Activated CD8-positive, alpha-beta T cell treated with anti-CD3 and anti-CD28 coated beads, Interleukin-2, amount 10 ng/mL, durations not matched to agents 7 days and 5 days (primary cell): ENCODE data around the gene PPP3CA. TPM values are rescaled to one million over a fixed set of nuclear protein-coding genes. Genes with fewer than 3 reads are reported as not detected.

Source experiments
- ATAC-seq: fragments of 150-1000 bp; cut with Tn5 transposase; one replicate; pipeline ENCODE4 v1.10.0; 2021; ENCODE audit warnings: moderate library complexity
- CTCF ChIA-PET: fragments of 350-600 bp; sonication (Branson Sonifier 250); formaldehyde crosslinking; loops from one replicate; lab custom pipeline; 2021; ENCODE audit warnings: antibody characterized with exemption; lab: Charles Lee
- POLR2A ChIA-PET: fragments of 350-600 bp; sonication (Branson Sonifier 250); formaldehyde crosslinking; loops from one replicate; lab custom pipeline; 2021; ENCODE audit warnings: antibody characterized with exemption; lab: Charles Lee
- DNase-seq: peaks from one replicate; pipeline ENCODE4 v3.0.0-alpha.2; 2020
- H3K27ac Mint-ChIP-seq: one replicate; pipeline ENCODE4 v1.8.0; 2021; ENCODE audit warnings: mild to moderate bottlenecking, mixed read lengths
- H3K27me3 Mint-ChIP-seq: one replicate; pipeline ENCODE4 v1.8.0; 2021; ENCODE audit warnings: low read depth, mixed read lengths
- H3K36me3 Mint-ChIP-seq: one replicate; pipeline ENCODE4 v1.8.0; 2021; ENCODE audit warnings: low read depth, mixed read lengths
- H3K4me1 Mint-ChIP-seq: one replicate; pipeline ENCODE4 v1.8.0; 2021; ENCODE audit warnings: low read depth, mixed read lengths
- H3K4me3 Mint-ChIP-seq: one replicate; pipeline ENCODE4 v1.8.0; 2021; ENCODE audit warnings: mild to moderate bottlenecking, mixed read lengths
- H3K9me3 Mint-ChIP-seq: one replicate; pipeline ENCODE4 v1.8.0; 2022; ENCODE audit warnings: mixed read lengths; ENCODE audit not compliant: insufficient read depth
- total RNA-seq, 2 experiments: library from RNA; stranded (reverse); gene quantifications; one replicate each; pipeline ENCODE4 v1.2.3, GENCODE V29; 2021

PPP3CA gene
- total RNA-seq, 2 experiments from 2014 or later: 28.6 to 29.0 TPM

- Mint-ChIP-seq H3K27me3 (no peaks in the 10 kb centered on the region), H3K9me3 (no peaks in the 10 kb centered on the region), H3K36me3 (peaks cover 1% of the 10 kb centered on the region), H3K4me1 (peaks cover 24% of the 10 kb centered on the region), H3K4me3 (no peak overlapping the region), H3K27ac (no peak overlapping the region)
- DNase-seq: no peak
- ATAC-seq: no peak
- ChIA-PET CTCF (no interaction called here), POLR2A (no interaction called here)
These were observed 42.4 kb downstream of the PPP3CA start for GRCh38 chr4:101304916-101305315.

GRCh38 chr4:101299899-101300540 is 47.3 kb downstream of the PPP3CA start:
- no peaks in the 10 kb centered on the region for H3K27me3 Mint-ChIP-seq
- POLR2A ChIA-PET: no interaction called here

GRCh38 chr4:101299021-101299420 is 48.3 kb downstream of the PPP3CA start:
- Mint-ChIP-seq H3K27ac (no peak overlapping the region), H3K4me1 (peaks cover 4% of the 10 kb centered on the region), H3K9me3 (no peaks in the 10 kb centered on the region), H3K4me3 (no peak overlapping the region), H3K36me3 (peaks cover 1% of the 10 kb centered on the region), H3K27me3 (no peaks in the 10 kb centered on the region)
- ATAC-seq: no peak
- no peak for DNase-seq
- POLR2A ChIA-PET: no interaction called here
- CTCF ChIA-PET: no interaction called here

More at GRCh38 chr4:101299899-101300540, 47.3 kb downstream of the PPP3CA start:
- ATAC-seq (no peak), DNase-seq (no peak)
- Mint-ChIP-seq H3K9me3 (no peaks in the 10 kb centered on the region), H3K4me3 (no peak overlapping the region), H3K4me1 (peaks cover 4% of the 10 kb centered on the region), H3K36me3 (peaks cover 1% of the 10 kb centered on the region), H3K27ac (no peak overlapping the region)
- CTCF ChIA-PET: no interaction called here

- ChIA-PET POLR2A (no interaction called here), CTCF (no interaction called here)
- no peak for ATAC-seq
- Mint-ChIP-seq H3K4me3 (no peak overlapping the region), H3K4me1 (peaks cover 4% of the 10 kb centered on the region), H3K27ac (no peak overlapping the region), H3K27me3 (no peaks in the 10 kb centered on the region), H3K9me3 (no peaks in the 10 kb centered on the region), H3K36me3 (no peaks in the 10 kb centered on the region)
- no peak for DNase-seq
These were observed 51.6 kb downstream of the PPP3CA start for GRCh38 chr4:101295691-101296090.

GRCh38 chr4:101294597-101294996 is 52.7 kb downstream of the PPP3CA start:
- DNase-seq (no peak), ATAC-seq (no peak)
- Mint-ChIP-seq H3K27ac (no peak overlapping the region), H3K27me3 (no peaks in the 10 kb centered on the region), H3K4me1 (peaks cover 8% of the 10 kb centered on the region), H3K36me3 (no peaks in the 10 kb centered on the region), H3K4me3 (no peak overlapping the region), H3K9me3 (no peaks in the 10 kb centered on the region)
- ChIA-PET CTCF (no interaction called here), POLR2A (no interaction called here)

GRCh38 chr4:101292901-101293300 is 54.4 kb downstream of the PPP3CA start:
- ChIA-PET POLR2A (no interaction called here), CTCF (no interaction called here)
- Mint-ChIP-seq H3K36me3 (no peaks in the 10 kb centered on the region), H3K27ac (no peak overlapping the region), H3K27me3 (no peaks in the 10 kb centered on the region), H3K4me3 (no peak overlapping the region), H3K4me1 (peaks cover 10% of the 10 kb centered on the region), H3K9me3 (no peaks in the 10 kb centered on the region)
- ATAC-seq (no peak), DNase-seq (no peak)

- Mint-ChIP-seq H3K36me3 (no peaks in the 10 kb centered on the region), H3K27ac (no peak overlapping the region), H3K4me1 (peaks cover 11% of the 10 kb centered on the region), H3K9me3 (no peaks in the 10 kb centered on the region), H3K27me3 (no peaks in the 10 kb centered on the region), H3K4me3 (no peak overlapping the region)
- ATAC-seq (no peak), DNase-seq (no peak)
- POLR2A ChIA-PET: no interaction called here
- CTCF ChIA-PET: no interaction called here
These were observed 55.1 kb downstream of the PPP3CA start for GRCh38 chr4:101292214-101292613.

- H3K27me3 Mint-ChIP-seq: no peaks in the 10 kb centered on the region
- H3K4me3 Mint-ChIP-seq: no peak overlapping the region
- peaks cover 11% of the 10 kb centered on the region for H3K4me1 Mint-ChIP-seq
These were observed 56.1 kb downstream of the PPP3CA start for GRCh38 chr4:101291198-101291597.

GRCh38 chr4:101290654-101291053 is 56.7 kb downstream of the PPP3CA start:
- no peak overlapping the region for H3K27ac Mint-ChIP-seq
- DNase-seq: no peak

More at GRCh38 chr4:101291198-101291597, 56.1 kb downstream of the PPP3CA start:
- Mint-ChIP-seq H3K9me3 (no peaks in the 10 kb centered on the region), H3K36me3 (no peaks in the 10 kb centered on the region), H3K27ac (no peak overlapping the region)
- ATAC-seq (no peak), DNase-seq (no peak)
- ChIA-PET CTCF (interaction anchor here (1.5 kb wide), 1 partner anchor 122 kb away, joined by 3 read pairs; no protein-coding TSS in a partner anchor), POLR2A (no interaction called here)

GRCh38 chr4:101289306-101289705 is 58.0 kb downstream of the PPP3CA start:
- no peak overlapping the region for H3K4me3 Mint-ChIP-seq
- DNase-seq (no peak), ATAC-seq (no peak)
- no peak overlapping the region for H3K27ac Mint-ChIP-seq
- H3K9me3 Mint-ChIP-seq: no peaks in the 10 kb centered on the region
- no peaks in the 10 kb centered on the region for H3K27me3 Mint-ChIP-seq
- POLR2A ChIA-PET: no interaction called here
- CTCF ChIA-PET: no interaction called here
- peaks cover 12% of the 10 kb centered on the region for H3K4me1 Mint-ChIP-seq
- H3K36me3 Mint-ChIP-seq: peaks cover 2% of the 10 kb centered on the region

More at GRCh38 chr4:101290654-101291053, 56.7 kb downstream of the PPP3CA start:
- ChIA-PET POLR2A (no interaction called here), CTCF (interaction anchor here (1.5 kb wide), 1 partner anchor 121 kb away, joined by 3 read pairs; no protein-coding TSS in a partner anchor)
- Mint-ChIP-seq H3K4me1 (peaks cover 11% of the 10 kb centered on the region), H3K9me3 (no peaks in the 10 kb centered on the region), H3K27me3 (no peaks in the 10 kb centered on the region), H3K36me3 (no peaks in the 10 kb centered on the region), H3K4me3 (no peak overlapping the region)
- no peak for ATAC-seq

GRCh38 chr4:101288365-101289145 is 58.8 kb downstream of the PPP3CA start:
- POLR2A ChIA-PET: interaction anchor here (0.9 kb wide), 1 partner anchor 9 kb away, joined by 3 read pairs; no protein-coding TSS in a partner anchor
- Mint-ChIP-seq H3K27me3 (no peaks in the 10 kb centered on the region), H3K9me3 (peaks cover 2% of the 10 kb centered on the region), H3K36me3 (peaks cover 2% of the 10 kb centered on the region), H3K4me1 (peaks cover 13% of the 10 kb centered on the region), H3K4me3 (no peak overlapping the region), H3K27ac (no peak overlapping the region)
- CTCF ChIA-PET: no interaction called here
- no peak for ATAC-seq
- no peak for DNase-seq

- DNase-seq: no peak
- Mint-ChIP-seq H3K4me1 (peaks cover 26% of the 10 kb centered on the region), H3K9me3 (peaks cover 4% of the 10 kb centered on the region), H3K36me3 (peaks cover 2% of the 10 kb centered on the region), H3K27me3 (no peaks in the 10 kb centered on the region), H3K27ac (no peak overlapping the region), H3K4me3 (no peak overlapping the region)
- POLR2A ChIA-PET: interaction anchor here (0.9 kb wide), 1 partner anchor 8 kb away, joined by 3 read pairs; no protein-coding TSS in a partner anchor
- ATAC-seq: no peak
- CTCF ChIA-PET: no interaction called here
These were observed 60.0 kb downstream of the PPP3CA start for GRCh38 chr4:101287324-101287723.
